C4-2B (cell line): ENCODE measurements around the gene PLD5.
"Not testable (repeated sequence)": the region's sequence is repeated elsewhere in the genome, so short reads cannot be mapped to it uniquely, and the experiment has no call there.

Experiments
- H3K27ac ChIP-seq: fragments of 450-650 bp; 2 replicates; pipeline ENCODE4 v1.5.1; 2017
- ZFX ChIP-seq: fragments of 450-650 bp; IDR thresholded peaks from 2 replicates; pipeline ENCODE4 v1.6.1; 2017
- TF ChIP-seq, protein P1 (sequence below): fragments of 450-650 bp; conservative IDR thresholded peaks from 2 replicates; pipeline ENCODE4 v1.5.1; 2017; ENCODE audit warnings: mild to moderate bottlenecking

The PLD5 gene

GRCh38 chr1:242219905-242220304, 304.6 kb downstream of the PLD5 start:
- H3K27ac ChIP-seq = no peak overlapping the region
- TF ChIP-seq ZFX = no peak
- TF ChIP-seq, protein P1, sequence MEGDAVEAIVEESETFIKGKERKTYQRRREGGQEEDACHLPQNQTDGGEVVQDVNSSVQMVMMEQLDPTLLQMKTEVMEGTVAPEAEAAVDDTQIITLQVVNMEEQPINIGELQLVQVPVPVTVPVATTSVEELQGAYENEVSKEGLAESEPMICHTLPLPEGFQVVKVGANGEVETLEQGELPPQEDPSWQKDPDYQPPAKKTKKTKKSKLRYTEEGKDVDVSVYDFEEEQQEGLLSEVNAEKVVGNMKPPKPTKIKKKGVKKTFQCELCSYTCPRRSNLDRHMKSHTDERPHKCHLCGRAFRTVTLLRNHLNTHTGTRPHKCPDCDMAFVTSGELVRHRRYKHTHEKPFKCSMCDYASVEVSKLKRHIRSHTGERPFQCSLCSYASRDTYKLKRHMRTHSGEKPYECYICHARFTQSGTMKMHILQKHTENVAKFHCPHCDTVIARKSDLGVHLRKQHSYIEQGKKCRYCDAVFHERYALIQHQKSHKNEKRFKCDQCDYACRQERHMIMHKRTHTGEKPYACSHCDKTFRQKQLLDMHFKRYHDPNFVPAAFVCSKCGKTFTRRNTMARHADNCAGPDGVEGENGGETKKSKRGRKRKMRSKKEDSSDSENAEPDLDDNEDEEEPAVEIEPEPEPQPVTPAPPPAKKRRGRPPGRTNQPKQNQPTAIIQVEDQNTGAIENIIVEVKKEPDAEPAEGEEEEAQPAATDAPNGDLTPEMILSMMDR = no peak

DNA sequence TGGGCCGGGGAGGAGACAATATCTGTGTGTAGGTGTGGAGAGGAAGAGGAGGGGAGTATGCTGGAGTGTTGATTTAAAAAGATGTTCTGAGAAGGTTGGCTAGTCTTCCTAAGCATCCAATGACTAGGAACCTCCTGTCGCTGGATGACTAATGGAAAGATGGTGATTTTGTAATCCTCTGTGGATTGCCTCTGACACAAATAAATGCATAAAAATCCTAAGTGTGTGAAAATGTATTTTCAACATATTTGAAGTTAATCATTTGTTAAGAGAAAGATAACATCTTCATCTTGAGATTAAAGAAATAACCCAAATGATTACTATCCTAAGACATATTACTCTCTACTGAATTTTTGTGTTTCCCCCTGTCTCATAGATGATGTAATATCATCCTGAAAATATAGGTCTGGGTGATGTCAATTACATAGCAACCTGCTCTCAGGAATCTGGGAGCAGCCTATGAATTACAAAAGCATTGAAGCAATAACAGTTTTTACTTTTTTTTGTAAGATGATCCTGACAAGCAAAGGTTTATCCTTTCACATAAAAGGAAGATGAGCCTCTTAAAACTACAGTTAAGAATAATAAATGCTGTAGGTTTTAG, 305.1 kb downstream of the PLD5 start:
- no peak overlapping the region for H3K27ac ChIP-seq
- TF ChIP-seq, protein P1 = no peak
- TF ChIP-seq ZFX = no peak

DNA sequence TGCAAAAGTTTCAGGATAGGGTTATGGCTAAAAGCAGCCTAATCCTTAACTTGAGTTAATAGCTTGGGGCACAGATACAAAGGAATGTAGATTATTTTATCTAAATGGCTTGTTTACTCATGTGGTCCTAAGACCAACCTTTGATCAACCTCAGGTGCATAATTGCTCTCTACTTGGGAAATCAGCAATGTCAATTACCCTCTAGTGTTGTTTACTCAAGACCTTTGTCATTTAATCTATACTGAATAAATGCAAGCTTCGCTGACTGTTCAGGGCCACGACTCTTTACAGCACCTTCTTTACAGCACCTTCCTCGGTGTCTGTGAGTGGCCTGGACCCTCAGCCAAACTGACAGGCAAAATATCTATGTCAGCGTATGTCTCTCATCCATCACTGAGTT, 308.1 kb downstream of the PLD5 start:
- H3K27ac ChIP-seq = no peak overlapping the region
- no peak for TF ChIP-seq ZFX
- TF ChIP-seq, protein P1 = no peak

- not testable (repeated sequence) for H3K27ac ChIP-seq
Measured at GRCh38 chr1:242214455-242214854, 310.0 kb downstream of the PLD5 start.

- H3K27ac ChIP-seq = not testable (repeated sequence)
Measured at GRCh38 chr1:242212961-242213360, 311.5 kb downstream of the PLD5 start.

DNA sequence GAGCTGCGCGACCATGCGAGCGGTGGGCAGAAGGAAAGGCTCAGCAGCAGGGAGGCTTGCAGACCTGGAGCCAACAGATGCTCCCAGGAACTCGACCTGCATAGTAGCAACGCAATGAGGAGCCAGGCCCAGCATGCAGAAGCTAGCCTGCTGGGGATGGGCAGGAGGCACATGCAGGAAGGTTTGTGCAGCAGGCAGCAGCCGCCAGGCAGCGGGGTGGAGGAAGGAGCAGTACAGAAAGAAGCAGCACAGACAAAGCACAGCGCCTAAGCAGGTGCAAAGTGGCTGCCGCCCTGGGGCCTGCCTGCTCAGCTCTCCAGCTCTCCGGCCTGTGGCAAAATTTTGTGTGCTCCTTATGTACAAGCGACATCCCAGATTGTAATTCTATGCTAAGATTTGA, 312.1 kb downstream of the PLD5 start:
- H3K27ac ChIP-seq = no peak overlapping the region
- no peak for TF ChIP-seq ZFX
- TF ChIP-seq, protein P1 = no peak

DNA sequence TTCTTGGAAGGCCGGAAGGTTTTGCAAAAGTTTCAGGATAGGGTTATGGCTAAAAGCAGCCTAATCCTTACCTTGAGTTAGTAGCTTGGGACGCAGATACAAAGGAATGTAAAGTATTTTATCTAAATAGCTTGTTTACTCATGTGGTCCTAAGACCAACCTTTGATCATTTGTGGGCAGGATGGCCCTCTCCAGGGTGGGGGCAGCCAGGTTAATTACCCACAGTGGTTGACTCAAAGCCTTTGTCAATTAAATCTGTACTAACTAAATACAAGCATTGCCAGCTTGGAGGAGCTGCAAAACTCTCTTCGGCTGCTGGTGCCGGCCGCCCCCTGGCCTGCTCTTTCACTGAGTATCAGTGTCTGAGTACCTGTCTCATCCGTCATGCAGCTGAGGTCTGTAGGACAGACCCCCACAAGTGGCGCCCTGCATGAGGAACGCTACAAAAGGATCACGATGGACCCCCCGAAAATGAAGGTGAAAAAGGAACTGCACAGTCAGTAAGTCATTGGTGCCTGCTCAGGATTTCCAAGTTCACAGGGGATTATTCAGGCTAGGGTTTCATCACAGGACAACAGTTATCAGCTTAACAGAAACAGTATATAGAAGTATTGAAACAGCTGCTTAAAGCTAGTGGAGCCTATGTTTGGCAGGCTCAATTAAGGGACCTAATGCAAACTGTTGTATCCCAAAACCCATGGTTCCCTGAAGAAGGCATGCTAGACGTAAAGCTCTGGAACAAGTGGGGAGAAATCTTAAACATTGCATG, 313.1 kb downstream of the PLD5 start:
- no peak overlapping the region for H3K27ac ChIP-seq
- no peak for TF ChIP-seq ZFX
- TF ChIP-seq, protein P1 = no peak

- not testable (repeated sequence) for H3K27ac ChIP-seq
Measured at GRCh38 chr1:242210316-242210715, 314.2 kb downstream of the PLD5 start.

- H3K27ac ChIP-seq = no peak overlapping the region
- no peak for TF ChIP-seq ZFX
- TF ChIP-seq, protein P1 = no peak
Measured at GRCh38 chr1:242209063-242209462, 315.4 kb downstream of the PLD5 start.
